ENCODE results near the gene KIF4A. TPM values are rescaled to one million over a fixed set of nuclear protein-coding genes. Genes with fewer than 3 reads are reported as not detected.

Gene KIF4A
- total and polyA plus RNA-seq, 7 donors = 0.04 to 0.15 (median 0.07) TPM; not detected in 2

DNA sequence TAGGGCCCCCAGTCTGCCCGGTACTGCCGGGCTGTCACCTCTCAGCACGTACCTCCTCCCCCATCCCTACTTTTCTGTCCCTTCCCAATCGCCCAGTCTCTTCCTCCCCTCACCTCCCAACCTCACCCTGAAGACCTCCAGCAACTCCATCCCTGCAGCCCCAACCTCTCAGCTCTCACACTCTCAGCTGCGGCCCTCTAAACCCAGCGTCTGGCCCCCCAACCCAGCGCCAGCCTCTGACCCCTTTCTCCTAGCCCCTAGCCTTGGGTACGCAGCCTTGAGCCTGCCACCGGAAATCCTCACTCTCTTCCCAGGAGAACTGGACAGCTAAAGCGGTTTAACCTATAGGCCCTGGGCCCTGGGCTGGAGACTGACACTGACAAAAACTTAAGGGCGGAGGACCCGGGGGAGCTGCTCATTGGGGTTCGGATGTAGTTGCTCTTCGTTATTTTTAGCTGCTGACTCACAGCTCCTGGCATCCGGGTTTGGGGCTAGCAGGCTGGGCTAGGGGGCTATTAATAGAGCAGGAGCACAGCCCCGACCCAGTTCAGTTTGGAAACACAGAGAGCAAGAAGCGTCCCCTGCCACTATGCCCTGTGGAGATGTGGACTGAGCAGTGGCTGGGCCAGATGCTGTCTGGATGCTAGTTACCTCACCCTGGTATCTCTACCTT, 145.1 kb downstream of the KIF4A start:
- Histone ChIP-seq H3K27ac (peak overlapping the region; percentile 89), H3K36me3 (ENCODE audit: insufficient read depth in 1 of 2, low read depth in 1 of 2) (no peaks in the 10 kb centered on the region)

DNA sequence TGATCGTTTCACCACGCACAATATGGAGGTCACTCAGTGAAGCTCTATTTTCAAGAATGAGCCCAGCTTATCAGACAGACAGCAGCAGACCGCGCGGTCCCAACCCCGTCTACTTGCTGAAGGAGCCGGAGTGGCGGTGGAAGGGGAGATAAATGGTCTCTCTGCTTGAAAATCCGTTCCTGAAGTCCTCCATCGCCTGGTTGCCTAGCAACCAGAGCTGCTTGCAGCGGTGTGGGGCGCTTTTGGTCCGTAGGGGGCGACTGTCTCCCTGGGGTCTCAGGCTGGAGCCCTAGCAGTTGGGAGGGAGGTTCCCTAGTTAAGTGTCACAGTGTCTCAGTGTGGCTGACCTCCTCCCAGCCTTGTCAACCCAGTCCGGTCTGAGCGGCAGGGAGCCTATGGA, 146.4 kb downstream of the KIF4A start:
- ATAC-seq (no peak), DNase-seq (no peak)
- TF ChIP-seq, protein P1, sequence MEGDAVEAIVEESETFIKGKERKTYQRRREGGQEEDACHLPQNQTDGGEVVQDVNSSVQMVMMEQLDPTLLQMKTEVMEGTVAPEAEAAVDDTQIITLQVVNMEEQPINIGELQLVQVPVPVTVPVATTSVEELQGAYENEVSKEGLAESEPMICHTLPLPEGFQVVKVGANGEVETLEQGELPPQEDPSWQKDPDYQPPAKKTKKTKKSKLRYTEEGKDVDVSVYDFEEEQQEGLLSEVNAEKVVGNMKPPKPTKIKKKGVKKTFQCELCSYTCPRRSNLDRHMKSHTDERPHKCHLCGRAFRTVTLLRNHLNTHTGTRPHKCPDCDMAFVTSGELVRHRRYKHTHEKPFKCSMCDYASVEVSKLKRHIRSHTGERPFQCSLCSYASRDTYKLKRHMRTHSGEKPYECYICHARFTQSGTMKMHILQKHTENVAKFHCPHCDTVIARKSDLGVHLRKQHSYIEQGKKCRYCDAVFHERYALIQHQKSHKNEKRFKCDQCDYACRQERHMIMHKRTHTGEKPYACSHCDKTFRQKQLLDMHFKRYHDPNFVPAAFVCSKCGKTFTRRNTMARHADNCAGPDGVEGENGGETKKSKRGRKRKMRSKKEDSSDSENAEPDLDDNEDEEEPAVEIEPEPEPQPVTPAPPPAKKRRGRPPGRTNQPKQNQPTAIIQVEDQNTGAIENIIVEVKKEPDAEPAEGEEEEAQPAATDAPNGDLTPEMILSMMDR (IDR thresholded peaks at IDR 0.05) = no peak
- Histone ChIP-seq H3K9me3 (no peaks in the 10 kb centered on the region), H3K4me3 (no peak overlapping the region), H3K27ac (no peak overlapping the region), H3K27me3 (ENCODE audit: insufficient read depth in 3 of 3, low read length in 2 of 3) (peaks cover 0 to 23% (median 0%) of the 10 kb centered on the region in 3 donors), H3K36me3 (ENCODE audit: insufficient read depth in 1 of 2, low read depth in 1 of 2) (no peaks in the 10 kb centered on the region), H3K4me1 (peaks cover 4% of the 10 kb centered on the region)
- WGBS, 3 donors = 35 to 40% (median 36%) methylated on average over 16 of the region's 16 CpGs
- intact Hi-C loops (cut with DNase I) = loop anchor here in 1 of 2 donors (10.0 kb wide), 2 partner anchors 152 to 302 kb away; partner anchors contain the start of genes IGBP1, PDZD11 and RAB41

More for the DNA sequence above, 145.1 kb downstream of the KIF4A start:
- TF ChIP-seq, protein P1 (IDR thresholded peaks at IDR 0.05) = no peak
- DNase-seq (peak; percentile 48 to 78), ATAC-seq (peak; percentile 67 to 81 (median 78))
- H3K4me1 ChIP-seq = peaks cover 4% of the 10 kb centered on the region
- no peaks in the 10 kb centered on the region for H3K9me3 ChIP-seq
- intact Hi-C loops (cut with DNase I) = loop anchor here in 1 of 2 donors (10.0 kb wide), 2 partner anchors 150 to 300 kb away; partner anchors contain the start of genes IGBP1, PDZD11 and RAB41
- peaks cover 0 to 26% (median 0%) of the 10 kb centered on the region in 3 donors for H3K27me3 ChIP-seq (ENCODE audit: insufficient read depth in 3 of 3, low read length in 2 of 3)
- 9 to 46% (median 10%) methylated on average over 17 of the region's 17 CpGs for WGBS, 3 donors
- peak overlapping the region; percentile 76 for H3K4me3 ChIP-seq

DNA sequence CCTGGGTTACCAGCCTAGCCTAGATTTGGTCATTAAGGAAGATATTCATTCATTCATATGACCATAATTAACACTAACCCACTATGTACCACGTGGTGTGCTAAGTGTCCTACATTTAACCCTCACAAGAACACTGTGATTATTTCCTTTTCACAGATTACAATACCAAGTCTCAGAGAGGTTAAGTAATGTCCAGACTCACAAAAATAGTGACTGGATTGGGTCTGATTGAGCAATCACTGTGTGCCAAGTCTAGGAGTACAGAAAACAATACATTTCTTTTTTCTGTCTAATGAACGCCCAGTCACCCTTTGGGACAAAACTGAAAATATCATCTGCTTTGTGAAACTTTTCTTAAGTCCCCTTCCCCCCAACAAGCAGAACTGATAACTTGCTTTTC, 147.1 kb downstream of the KIF4A start:
- whole genome bisulfite sequencing, 3 donors = 37 to 50% (median 42%) methylated on average over 2 of the region's 2 CpGs
- TF ChIP-seq, protein P1 (IDR thresholded peaks at IDR 0.05) = no peak
- H3K27ac ChIP-seq = no peak overlapping the region
- no peak for ATAC-seq
- H3K9me3 ChIP-seq = no peaks in the 10 kb centered on the region
- H3K4me3 ChIP-seq = no peak overlapping the region
- H3K4me1 ChIP-seq = peaks cover 4% of the 10 kb centered on the region
- intact Hi-C loops (cut with DNase I) = loop anchor here in 1 of 2 donors (10.0 kb wide), 2 partner anchors 152 to 302 kb away; partner anchors contain the start of genes IGBP1, PDZD11 and RAB41
- peaks cover 0 to 24% (median 0%) of the 10 kb centered on the region in 3 donors for H3K27me3 ChIP-seq (ENCODE audit: insufficient read depth in 3 of 3, low read length in 2 of 3)
- H3K36me3 ChIP-seq (ENCODE audit: insufficient read depth in 1 of 2, low read depth in 1 of 2) = no peaks in the 10 kb centered on the region
- no peak for DNase-seq

DNA sequence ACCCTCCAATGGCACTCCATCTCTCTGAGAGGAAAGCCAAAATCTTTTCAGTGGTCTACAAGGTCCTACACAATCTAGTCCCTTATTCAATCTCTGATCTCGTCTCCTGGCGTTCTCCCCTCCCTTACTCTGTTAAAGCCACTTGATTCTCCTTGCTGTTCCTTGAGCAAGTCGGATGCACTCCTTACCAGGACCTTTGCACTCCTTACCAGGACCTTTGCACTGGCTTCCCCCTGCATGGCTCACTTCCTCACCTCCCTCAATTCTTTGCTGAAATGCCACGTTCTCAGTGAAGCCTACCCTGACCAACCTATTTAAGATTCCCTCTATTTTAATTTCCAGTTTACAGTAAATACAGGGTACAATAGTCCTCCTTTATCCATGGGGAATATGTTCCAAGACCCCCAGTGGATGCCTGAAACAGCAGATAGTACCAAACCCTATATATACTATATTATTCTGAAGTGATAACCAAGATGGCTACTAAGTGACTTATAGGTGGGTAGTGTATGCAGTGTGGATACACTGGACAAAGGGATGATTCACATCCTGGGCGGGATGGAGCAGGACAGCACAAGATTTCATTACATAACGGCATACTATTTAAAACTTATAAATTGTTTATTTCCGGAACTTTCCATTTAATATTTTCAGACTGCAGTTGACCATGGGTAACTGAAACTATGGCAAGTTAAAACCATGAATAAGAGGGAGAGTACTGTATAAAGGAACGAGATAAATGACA, 148.2 kb downstream of the KIF4A start:
- Histone ChIP-seq H3K27ac (no peak overlapping the region), H3K4me1 (peaks cover 4% of the 10 kb centered on the region), H3K36me3 (ENCODE audit: insufficient read depth in 1 of 2, low read depth in 1 of 2) (no peaks in the 10 kb centered on the region), H3K9me3 (no peaks in the 10 kb centered on the region), H3K4me3 (no peak overlapping the region), H3K27me3 (ENCODE audit: insufficient read depth in 3 of 3, low read length in 2 of 3) (peaks cover 0 to 34% (median 0%) of the 10 kb centered on the region in 3 donors)
- DNase-seq = no peak
- intact Hi-C loops (cut with DNase I) = loop anchor here in 1 of 2 donors (10.0 kb wide), 2 partner anchors 153 to 303 kb away; partner anchors contain the start of genes IGBP1, PDZD11 and RAB41
- TF ChIP-seq, protein P1 (IDR thresholded peaks at IDR 0.05) = no peak
- 61 to 86% (median 78%) methylated on average over 8 of the region's 8 CpGs for WGBS, 3 donors
- ATAC-seq = no peak

Measured in psoas muscle (tissue), 8 donors.